ENCODE data around the gene RBM43.

DNA sequence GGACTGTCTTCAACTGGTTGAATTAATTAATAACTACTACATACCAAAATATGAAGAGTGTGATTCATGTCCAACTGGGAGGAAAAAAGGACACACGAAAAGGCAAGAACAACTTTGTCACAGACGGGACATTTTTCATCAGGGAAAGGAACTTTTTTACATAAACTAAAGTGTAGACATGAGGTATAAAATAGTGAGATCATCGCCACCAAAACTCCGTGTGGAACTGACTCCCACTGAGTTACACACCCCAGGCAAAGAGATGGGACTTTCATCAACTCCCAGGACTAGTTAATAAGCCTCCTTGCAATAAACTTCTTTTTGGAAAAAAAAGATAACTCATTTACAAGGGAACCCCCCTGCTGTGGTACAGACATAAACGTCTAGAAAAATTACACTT, 40.7 kb upstream of the RBM43 start:
- TF ChIP-seq, protein P1, sequence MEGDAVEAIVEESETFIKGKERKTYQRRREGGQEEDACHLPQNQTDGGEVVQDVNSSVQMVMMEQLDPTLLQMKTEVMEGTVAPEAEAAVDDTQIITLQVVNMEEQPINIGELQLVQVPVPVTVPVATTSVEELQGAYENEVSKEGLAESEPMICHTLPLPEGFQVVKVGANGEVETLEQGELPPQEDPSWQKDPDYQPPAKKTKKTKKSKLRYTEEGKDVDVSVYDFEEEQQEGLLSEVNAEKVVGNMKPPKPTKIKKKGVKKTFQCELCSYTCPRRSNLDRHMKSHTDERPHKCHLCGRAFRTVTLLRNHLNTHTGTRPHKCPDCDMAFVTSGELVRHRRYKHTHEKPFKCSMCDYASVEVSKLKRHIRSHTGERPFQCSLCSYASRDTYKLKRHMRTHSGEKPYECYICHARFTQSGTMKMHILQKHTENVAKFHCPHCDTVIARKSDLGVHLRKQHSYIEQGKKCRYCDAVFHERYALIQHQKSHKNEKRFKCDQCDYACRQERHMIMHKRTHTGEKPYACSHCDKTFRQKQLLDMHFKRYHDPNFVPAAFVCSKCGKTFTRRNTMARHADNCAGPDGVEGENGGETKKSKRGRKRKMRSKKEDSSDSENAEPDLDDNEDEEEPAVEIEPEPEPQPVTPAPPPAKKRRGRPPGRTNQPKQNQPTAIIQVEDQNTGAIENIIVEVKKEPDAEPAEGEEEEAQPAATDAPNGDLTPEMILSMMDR (IDR thresholded peaks at IDR 0.05): no peak
- no peak for TF ChIP-seq POLR2A (IDR thresholded peaks at IDR 0.05)
